Esophagus squamous epithelium (tissue), 5 donors: ENCODE data around the gene PARP12. TPM values are rescaled to one million over a fixed set of nuclear protein-coding genes. Genes with fewer than 3 reads are reported as not detected.

Experiments
- DNase-seq: peaks from one replicate; lab custom pipeline; 2025; lab: John Stamatoyannopoulos, UW
- H3K27ac ChIP-seq, 4 donors: fragments of 200-600 bp; sonication (generic); one replicate each; pipeline ENCODE4 v1.5.1; 2016 to 2019; ENCODE audit warnings: mild to moderate bottlenecking in 1 of 4
- H3K27me3 ChIP-seq, 4 donors: fragments of 200-600 bp; sonication (generic); 1 replicate in 3 of 4; 2 replicates in 1 of 4; pipeline versions ENCODE4 v1.5.1 to v1.6.0; 2017 to 2021; ENCODE audit warnings: antibody characterized with exemption in 1 of 4
- H3K36me3 ChIP-seq, 3 donors: fragments of 200-600 bp; sonication (generic); one replicate each; pipeline ENCODE4 v1.5.1; 2016 to 2019
- H3K4me1 ChIP-seq, 3 donors: fragments of 200-600 bp; sonication (generic); one replicate each; pipeline ENCODE4 v1.5.1; 2017 to 2019
- H3K4me3 ChIP-seq, 4 donors: fragments of 200-600 bp; sonication (generic); 1 replicate in 3 of 4; 2 replicates in 1 of 4; pipeline ENCODE4 v1.5.1; 2016 to 2019; ENCODE audit warnings: mild to moderate bottlenecking in 2 of 4, moderate library complexity in 1 of 4
- H3K9me3 ChIP-seq, 3 donors: fragments of 200-600 bp; sonication (generic); one replicate each; pipeline ENCODE4 v1.5.1; 2016 to 2019
- CTCF ChIP-seq, 6 experiments: fragments of 450-650 bp in 4 of 6; fragments of 200-600 bp in 2 of 6; sonication (generic) in 2 of 6; IDR thresholded peaks; one replicate each; pipeline ENCODE4 v1.5.1; 2016 to 2019; ENCODE audit warnings: antibody characterized with exemption in 6 of 6, mild to moderate bottlenecking in 4 of 6, moderate library complexity in 4 of 6
- POLR2A ChIP-seq, 4 donors: fragments of 450-650 bp; IDR thresholded peaks; one replicate each; pipeline ENCODE4 v1.6.1; 2017; ENCODE audit warnings: antibody characterized with exemption in 4 of 4, mild to moderate bottlenecking in 4 of 4, moderate library complexity in 3 of 4
- WGBS, 2 donors: methylation state at CpG; one replicate each; pipeline ENCODE4 v1.1.5; 2018; 5-methylcytosine and 5-hydroxymethylcytosine counted together
- intact Hi-C: fragments of 100-400 bp; cut with DNase I; formaldehyde crosslinking; loops from one replicate; pipeline ENCODE4 v1.15.0; 2022
- total RNA-seq, 4 donors: library from RNA; depleted of rRNA; stranded (reverse); fragments of >200 nt; gene quantifications; one replicate each; pipeline ENCODE4 v1.1.0, GENCODE V29; 2016
- donor health status: DM: yes; HTN: yes; CAD: no.

Gene PARP12
- total RNA-seq, 4 donors from 2014 or later, result 17.0 to 28.6 (median 22.1) TPM

- Histone ChIP-seq H3K27ac (no peak overlapping the region), H3K27me3 (no peaks in the 10 kb centered on the region), H3K4me1 (no peaks in the 10 kb centered on the region), H3K9me3 (no peaks in the 10 kb centered on the region), H3K36me3 (peaks cover 0 to 76% (median 10%) of the 10 kb centered on the region in 3 donors), H3K4me3 (no peak overlapping the region)
- WGBS, 2 donors, result 61 to 63% methylated on average over 6 to 8 of the region's 8 CpGs
- intact Hi-C loops, result no loop called here
- TF ChIP-seq CTCF (IDR thresholded peaks at IDR 0.05) (no peak), POLR2A (IDR thresholded peaks at IDR 0.05) (no peak)
- no peak for DNase-seq
Observed at GRCh38 chr7:140033036-140033435, 29.7 kb downstream of the PARP12 start.

- Histone ChIP-seq H3K27me3 (no peaks in the 10 kb centered on the region), H3K4me3 (no peak overlapping the region), H3K4me1 (no peaks in the 10 kb centered on the region), H3K27ac (no peak overlapping the region), H3K36me3 (peaks cover under 1 to 76% (median 3%) of the 10 kb centered on the region in 3 donors), H3K9me3 (no peaks in the 10 kb centered on the region)
- 75 to 100% methylated on average over 1 of the region's 1 CpG for WGBS, 2 donors
- no peak for DNase-seq
- intact Hi-C loops, result no loop called here
- TF ChIP-seq POLR2A (IDR thresholded peaks at IDR 0.05), result no peak
- no peak for TF ChIP-seq CTCF (IDR thresholded peaks at IDR 0.05)
Observed at GRCh38 chr7:140031364-140031763, 31.4 kb downstream of the PARP12 start.

GRCh38 chr7:140029072-140029471 is 33.7 kb downstream of the PARP12 start:
- Histone ChIP-seq H3K4me3 (no peak overlapping the region), H3K36me3 (peaks cover 7 to 80% (median 14%) of the 10 kb centered on the region in 3 donors), H3K9me3 (no peaks in the 10 kb centered on the region), H3K27ac (no peak overlapping the region), H3K27me3 (no peaks in the 10 kb centered on the region), H3K4me1 (no peaks in the 10 kb centered on the region)
- TF ChIP-seq POLR2A (IDR thresholded peaks at IDR 0.05), result no peak
- no peak for TF ChIP-seq CTCF (IDR thresholded peaks at IDR 0.05)
- WGBS, 2 donors, result 80 to 87% methylated on average over 1 of the region's 1 CpG
- intact Hi-C loops, result no loop called here
- no peak for DNase-seq

- TF ChIP-seq POLR2A (IDR thresholded peaks at IDR 0.05) (no peak), CTCF (IDR thresholded peaks at IDR 0.05) (no peak)
- H3K27ac ChIP-seq, result no peak overlapping the region
- no peaks in the 10 kb centered on the region for H3K9me3 ChIP-seq
- H3K27me3 ChIP-seq, result no peaks in the 10 kb centered on the region
- no peaks in the 10 kb centered on the region for H3K4me1 ChIP-seq
- no peak for DNase-seq
- H3K36me3 ChIP-seq, result peaks cover 7 to 80% (median 14%) of the 10 kb centered on the region in 3 donors
- no peak overlapping the region for H3K4me3 ChIP-seq
- intact Hi-C loops, result no loop called here
- WGBS, 2 donors, result 83 to 96% methylated on average over 4 of the region's 4 CpGs
Observed at GRCh38 chr7:140028311-140028710, 34.4 kb downstream of the PARP12 start.

GRCh38 chr7:140027858-140028257 is 34.9 kb downstream of the PARP12 start:
- Histone ChIP-seq H3K4me3 (no peak overlapping the region), H3K9me3 (no peaks in the 10 kb centered on the region), H3K27ac (no peak overlapping the region), H3K4me1 (no peaks in the 10 kb centered on the region), H3K27me3 (no peaks in the 10 kb centered on the region), H3K36me3 (peaks cover 7 to 80% (median 14%) of the 10 kb centered on the region in 3 donors)
- 90 to 95% methylated on average over 2 to 9 of the region's 9 CpGs for WGBS, 2 donors
- no peak for DNase-seq
- intact Hi-C loops, result no loop called here
- no peak for TF ChIP-seq POLR2A (IDR thresholded peaks at IDR 0.05)
- TF ChIP-seq CTCF (IDR thresholded peaks at IDR 0.05), result no peak
